DND-41 (cell line): ENCODE measurements around the gene SDK2.

ENCODE experiments used
- ATAC-seq: fragments of 200-7000 bp; cut with Tn5 transposase; 3 replicates; pipeline ENCODE4 v1.9.1; 2021; ENCODE audit warnings: low read depth; ENCODE audit not compliant: insufficient read depth
- DNase-seq: peaks from one replicate; pipeline ENCODE4 v3.0.0-alpha.2; 2020
- H2AFZ ChIP-seq: 2 replicates; pipeline ENCODE4 v1.6.0; 2012; ENCODE audit warnings: low read depth, low read length
- H3K27ac ChIP-seq: 2 replicates; pipeline ENCODE4 v1.5.1; 2012; ENCODE audit warnings: low read length, inconsistent platforms
- H3K27me3 ChIP-seq: fragments of 200-600 bp; sonication (generic); 2 replicates; pipeline ENCODE4 v1.6.0; 2012; ENCODE audit warnings: low read length, mild to moderate bottlenecking, inconsistent platforms; ENCODE audit not compliant: insufficient read depth, poor library complexity
- H3K36me3 ChIP-seq: 2 replicates; pipeline ENCODE4 v1.5.1; 2012; ENCODE audit warnings: low read length, inconsistent platforms; ENCODE audit not compliant: insufficient read depth
- H3K4me1 ChIP-seq: 2 replicates; pipeline ENCODE4 v1.5.1; 2012; ENCODE audit warnings: mild to moderate bottlenecking, low read length; ENCODE audit not compliant: insufficient read depth
- H3K4me2 ChIP-seq: 2 replicates; pipeline ENCODE4 v1.6.0; 2012; ENCODE audit warnings: mild to moderate bottlenecking, moderate library complexity, low read length, inconsistent platforms; ENCODE audit not compliant: insufficient read depth
- H3K4me3 ChIP-seq, 2 experiments: fragments of 200-600 bp in 1 of 2; shearing (Covaris generic) in 1 of 2; 2 replicates each; pipeline ENCODE4 v1.5.1; 2012 to 2016; ENCODE audit warnings: inconsistent platforms in 2 of 2, low read length in 2 of 2, mild to moderate bottlenecking in 2 of 2, low read depth in 1 of 2, moderate library complexity in 1 of 2
- H3K79me2 ChIP-seq: 2 replicates; pipeline ENCODE4 v1.6.0; 2012; ENCODE audit warnings: low read length, inconsistent platforms; ENCODE audit not compliant: insufficient read depth
- H3K9ac ChIP-seq: 2 replicates; pipeline ENCODE4 v1.6.0; 2012; ENCODE audit warnings: low read depth, mild to moderate bottlenecking, inconsistent platforms, low read length, moderate library complexity
- H3K9me3 ChIP-seq: 2 replicates; pipeline ENCODE4 v1.5.1; 2012; ENCODE audit warnings: low read length, moderate library complexity, mild to moderate bottlenecking, inconsistent platforms; ENCODE audit not compliant: insufficient read depth, severe bottlenecking
- H4K20me1 ChIP-seq: 2 replicates; pipeline ENCODE4 v1.6.0; 2012; ENCODE audit warnings: low read length; ENCODE audit not compliant: insufficient read depth
- EZH2 ChIP-seq: IDR thresholded peaks from 3 replicates; pipeline ENCODE4 v1.6.1; 2012; ENCODE audit warnings: borderline replicate concordance, low read depth, mild to moderate bottlenecking, moderate library complexity, low read length, inconsistent platforms; ENCODE audit not compliant: severe bottlenecking
- TF ChIP-seq, protein P1 (sequence below): IDR thresholded peaks from 2 replicates; pipeline ENCODE4 v1.5.1; 2012; ENCODE audit warnings: borderline replicate concordance, low read length, moderate library complexity, mild to moderate bottlenecking; ENCODE audit not compliant: poor library complexity, severe bottlenecking; ENCODE audit errors: extremely low read depth

SDK2 gene

DNA sequence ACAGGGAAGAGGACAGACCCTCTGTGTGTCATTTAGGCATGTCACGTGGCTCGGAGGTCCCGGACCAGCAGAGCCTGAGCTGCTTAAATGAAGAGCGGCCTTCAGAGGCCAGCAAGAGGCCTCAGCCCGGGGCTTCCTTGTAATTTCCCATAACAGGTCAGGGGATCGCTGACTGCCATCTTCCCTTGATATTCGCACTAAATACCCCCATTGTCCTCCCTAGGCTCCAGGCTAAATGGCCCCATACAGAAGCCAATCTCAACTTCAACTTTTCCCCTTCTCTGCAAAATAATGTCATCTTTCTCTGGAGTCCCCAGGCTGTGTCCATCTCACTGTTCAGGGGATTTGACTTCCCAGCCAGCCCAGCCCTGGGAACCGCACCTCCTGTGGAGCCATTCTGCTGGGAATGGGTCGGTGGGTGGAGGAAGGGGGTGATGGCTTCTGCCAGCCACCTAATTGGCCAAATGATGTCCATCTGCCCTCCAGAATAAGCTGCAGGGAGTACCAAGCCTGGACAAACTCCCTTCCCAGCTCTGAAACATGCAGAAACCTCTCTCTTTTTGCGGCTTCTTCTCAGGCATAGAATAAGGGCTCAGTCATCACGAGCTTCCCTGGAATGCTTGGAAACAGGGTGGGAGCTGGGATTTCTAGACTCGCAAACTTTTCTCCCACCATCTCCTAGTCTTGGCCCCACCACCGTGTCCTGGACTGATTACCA lies 129.9 kb downstream of the SDK2 start:
- H3K36me3 ChIP-seq, result no peaks in the 10 kb centered on the region
- H3K9me3 ChIP-seq, result no peaks in the 10 kb centered on the region
- no peaks in the 10 kb centered on the region for H3K27me3 ChIP-seq
- DNase-seq (no peak), ATAC-seq (no peak)
- H3K27ac ChIP-seq, result no peak overlapping the region
- no peaks in the 10 kb centered on the region for H3K79me2 ChIP-seq
- H3K4me3 ChIP-seq, result no peak overlapping the region
- TF ChIP-seq EZH2, result no peak
- TF ChIP-seq, protein P1, sequence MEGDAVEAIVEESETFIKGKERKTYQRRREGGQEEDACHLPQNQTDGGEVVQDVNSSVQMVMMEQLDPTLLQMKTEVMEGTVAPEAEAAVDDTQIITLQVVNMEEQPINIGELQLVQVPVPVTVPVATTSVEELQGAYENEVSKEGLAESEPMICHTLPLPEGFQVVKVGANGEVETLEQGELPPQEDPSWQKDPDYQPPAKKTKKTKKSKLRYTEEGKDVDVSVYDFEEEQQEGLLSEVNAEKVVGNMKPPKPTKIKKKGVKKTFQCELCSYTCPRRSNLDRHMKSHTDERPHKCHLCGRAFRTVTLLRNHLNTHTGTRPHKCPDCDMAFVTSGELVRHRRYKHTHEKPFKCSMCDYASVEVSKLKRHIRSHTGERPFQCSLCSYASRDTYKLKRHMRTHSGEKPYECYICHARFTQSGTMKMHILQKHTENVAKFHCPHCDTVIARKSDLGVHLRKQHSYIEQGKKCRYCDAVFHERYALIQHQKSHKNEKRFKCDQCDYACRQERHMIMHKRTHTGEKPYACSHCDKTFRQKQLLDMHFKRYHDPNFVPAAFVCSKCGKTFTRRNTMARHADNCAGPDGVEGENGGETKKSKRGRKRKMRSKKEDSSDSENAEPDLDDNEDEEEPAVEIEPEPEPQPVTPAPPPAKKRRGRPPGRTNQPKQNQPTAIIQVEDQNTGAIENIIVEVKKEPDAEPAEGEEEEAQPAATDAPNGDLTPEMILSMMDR, result no peak
- no peak overlapping the region for H3K9ac ChIP-seq
- H3K4me1 ChIP-seq, result no peaks in the 10 kb centered on the region
- no peaks in the 10 kb centered on the region for H4K20me1 ChIP-seq
- H2AFZ ChIP-seq, result no peak overlapping the region
- no peak overlapping the region for H3K4me2 ChIP-seq

DNA sequence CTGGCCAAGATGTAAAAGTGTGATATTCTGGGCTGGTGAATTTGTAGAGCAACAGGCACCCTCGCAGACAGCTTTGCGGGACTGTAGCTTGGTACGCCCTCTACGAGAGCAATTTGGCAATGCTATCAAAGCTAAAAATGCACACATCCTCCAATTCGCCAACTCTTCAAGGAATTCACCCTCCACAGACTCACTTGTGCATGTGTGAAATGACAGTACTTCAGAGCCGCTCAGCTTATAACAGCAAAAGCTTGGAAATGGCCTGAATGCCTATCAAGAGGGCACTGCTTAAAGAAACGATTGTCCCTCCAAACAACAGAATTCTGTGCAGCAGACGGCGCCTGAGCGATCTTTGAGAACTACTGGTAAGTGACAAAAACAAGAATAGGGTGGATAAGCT lies 130.8 kb downstream of the SDK2 start:
- DNase-seq (no peak), ATAC-seq (no peak)
- TF ChIP-seq, protein P1, result no peak
- TF ChIP-seq EZH2, result no peak
- no peak overlapping the region for H2AFZ ChIP-seq
- no peak overlapping the region for H3K9ac ChIP-seq
- H3K4me3 ChIP-seq, result no peak overlapping the region
- H3K36me3 ChIP-seq, result no peaks in the 10 kb centered on the region
- no peaks in the 10 kb centered on the region for H3K27me3 ChIP-seq
- H4K20me1 ChIP-seq, result no peaks in the 10 kb centered on the region
- H3K27ac ChIP-seq, result no peak overlapping the region
- no peaks in the 10 kb centered on the region for H3K79me2 ChIP-seq
- H3K4me1 ChIP-seq, result no peaks in the 10 kb centered on the region
- no peak overlapping the region for H3K4me2 ChIP-seq
- H3K9me3 ChIP-seq, result no peaks in the 10 kb centered on the region

DNA sequence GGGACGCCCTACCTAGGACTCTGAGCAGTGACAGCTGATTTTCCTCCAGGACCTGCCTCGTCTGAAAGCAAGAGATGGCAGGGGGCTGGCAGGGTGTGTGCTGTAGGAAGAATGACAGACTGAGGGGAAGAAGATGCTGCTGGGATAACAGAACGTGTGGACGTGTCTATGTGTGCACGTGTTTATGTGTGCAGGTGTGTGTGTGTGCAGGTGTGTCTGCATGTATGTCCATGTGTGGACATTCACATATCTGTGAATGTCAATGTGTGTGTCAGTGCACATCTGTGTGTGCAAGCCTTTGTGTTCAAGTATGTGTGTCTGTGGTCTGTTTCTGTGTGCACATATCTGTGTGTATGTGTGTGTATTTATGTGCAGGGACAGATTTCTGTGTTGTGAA lies 132.5 kb downstream of the SDK2 start:
- no peaks in the 10 kb centered on the region for H3K27me3 ChIP-seq
- DNase-seq, result no peak

More for the DNA sequence above, 132.5 kb downstream of the SDK2 start:
- Histone ChIP-seq H3K4me2 (no peak overlapping the region), H3K9me3 (no peaks in the 10 kb centered on the region), H3K4me3 (no peak overlapping the region), H3K79me2 (no peaks in the 10 kb centered on the region), H3K27ac (no peak overlapping the region), H3K9ac (no peak overlapping the region), H2AFZ (no peak overlapping the region), H4K20me1 (no peaks in the 10 kb centered on the region), H3K36me3 (no peaks in the 10 kb centered on the region), H3K4me1 (no peaks in the 10 kb centered on the region)
- ATAC-seq, result no peak
- TF ChIP-seq, protein P1, result no peak
- TF ChIP-seq EZH2, result no peak
